GM20431 (cell line): ENCODE results near the gene ZSCAN20.

Experiments used
- in situ Hi-C: fragments of 300-500 bp; cut with MseI, MboI; formaldehyde crosslinking; loops from one replicate; pipeline ENCODE4 v1.15.0; 2020; ENCODE audit warnings: low sequenced_read_pairs; ENCODE audit not compliant: unreplicated experiment

The ZSCAN20 gene

GRCh38 chr1:33472269-33472980 lies at the start of gene ZSCAN20:
Gene ZSCAN20 (plus strand): TSS chr1:33472645. CDS start chr1:33479289, 6,644 bp downstream.
- in situ Hi-C loops: loop anchor here (25.0 kb wide), 1 partner anchor 185 kb away; no protein-coding TSS in a partner anchor

- in situ Hi-C loops: no loop called here
Observed at GRCh38 chr1:33424205-33424604, 48.2 kb upstream of the ZSCAN20 start.

GRCh38 chr1:33424610-33425009 lies 47.8 kb upstream of the ZSCAN20 start:
- in situ Hi-C loops: no loop called here

GRCh38 chr1:33425900-33426299 lies 46.5 kb upstream of the ZSCAN20 start:
- in situ Hi-C loops: no loop called here

- in situ Hi-C loops: no loop called here
Observed at GRCh38 chr1:33426916-33427315, 45.5 kb upstream of the ZSCAN20 start.

GRCh38 chr1:33428661-33429060 lies 43.8 kb upstream of the ZSCAN20 start:
- in situ Hi-C loops: no loop called here

- in situ Hi-C loops: no loop called here
Observed at GRCh38 chr1:33429332-33429731, 43.1 kb upstream of the ZSCAN20 start.

- in situ Hi-C loops: no loop called here
Observed at GRCh38 chr1:33429856-33430691, 42.4 kb upstream of the ZSCAN20 start.

- in situ Hi-C loops: no loop called here
Observed at GRCh38 chr1:33430692-33431593, 41.5 kb upstream of the ZSCAN20 start, which contains the start of gene PHC2. Gene PHC2 (minus strand): TSS chr1:33431095. CDS start chr1:33375539, 55,556 bp downstream.

GRCh38 chr1:33433509-33434362 lies 38.7 kb upstream of the ZSCAN20 start:
- in situ Hi-C loops: no loop called here

GRCh38 chr1:33434363-33434750 lies 38.1 kb upstream of the ZSCAN20 start:
- in situ Hi-C loops: no loop called here

GRCh38 chr1:33435096-33435820 lies 37.2 kb upstream of the ZSCAN20 start:
- in situ Hi-C loops: no loop called here

- in situ Hi-C loops: no loop called here
Observed at GRCh38 chr1:33436557-33437285, 35.7 kb upstream of the ZSCAN20 start.

- in situ Hi-C loops: no loop called here
Observed at GRCh38 chr1:33438364-33439160, 33.9 kb upstream of the ZSCAN20 start.

GRCh38 chr1:33439662-33440061 lies 32.8 kb upstream of the ZSCAN20 start:
- in situ Hi-C loops: no loop called here

GRCh38 chr1:33441088-33441745 lies 31.2 kb upstream of the ZSCAN20 start:
- in situ Hi-C loops: no loop called here

- in situ Hi-C loops: no loop called here
Observed at GRCh38 chr1:33442141-33442540, 30.3 kb upstream of the ZSCAN20 start.
